HG03095 (cell line): ENCODE data around the gene RHOF.
A peak's percentile ranks its signal among the peaks of the same experiment; 100 is the strongest.
"Not testable (repeated sequence)": the region's sequence is repeated elsewhere in the genome, so short reads cannot be mapped to it uniquely, and the experiment has no call there.

Experiments used
- ATAC-seq: cut with Tn5 transposase; IDR thresholded peaks from one replicate; pipeline ENCODE4 v1.9.1; 2021; ENCODE audit warnings: moderate library complexity; ENCODE audit not compliant: unreplicated experiment

The RHOF gene

DNA sequence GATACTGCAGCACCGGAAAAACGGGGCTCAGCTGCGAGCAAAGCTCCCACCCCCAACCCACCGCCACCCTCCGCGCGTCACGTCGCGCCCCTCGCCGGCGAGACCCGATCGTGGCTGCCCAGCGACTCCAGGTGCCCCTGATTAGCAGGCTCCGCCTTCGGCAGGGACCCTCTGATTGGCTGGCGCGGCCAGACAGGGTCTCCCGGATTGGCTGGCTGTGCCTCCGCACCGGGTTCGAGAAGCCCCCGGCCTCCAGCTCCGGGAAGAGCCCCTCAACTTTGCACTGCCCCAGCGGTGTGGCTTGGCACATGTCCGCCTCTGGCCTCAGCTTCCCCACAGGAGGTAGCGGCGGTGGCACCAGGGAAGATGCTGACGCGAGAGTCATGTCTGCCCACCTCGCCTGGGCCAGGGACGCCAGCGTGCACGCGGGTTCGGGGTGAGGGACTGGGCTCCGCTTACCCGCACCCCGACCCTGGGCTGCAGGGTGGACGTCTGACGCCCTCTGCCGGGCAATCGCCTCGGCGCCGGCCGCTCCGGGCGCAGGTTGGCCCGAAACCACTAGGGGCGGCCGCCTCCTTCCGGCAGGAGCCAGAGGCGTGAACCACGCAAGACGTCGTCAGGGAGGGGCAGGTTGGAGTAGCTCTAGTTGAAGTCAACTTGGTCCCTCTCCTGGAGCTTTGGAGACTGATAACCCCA, 498 bp upstream of the RHOF start:
- ATAC-seq = peak; percentile 42

DNA sequence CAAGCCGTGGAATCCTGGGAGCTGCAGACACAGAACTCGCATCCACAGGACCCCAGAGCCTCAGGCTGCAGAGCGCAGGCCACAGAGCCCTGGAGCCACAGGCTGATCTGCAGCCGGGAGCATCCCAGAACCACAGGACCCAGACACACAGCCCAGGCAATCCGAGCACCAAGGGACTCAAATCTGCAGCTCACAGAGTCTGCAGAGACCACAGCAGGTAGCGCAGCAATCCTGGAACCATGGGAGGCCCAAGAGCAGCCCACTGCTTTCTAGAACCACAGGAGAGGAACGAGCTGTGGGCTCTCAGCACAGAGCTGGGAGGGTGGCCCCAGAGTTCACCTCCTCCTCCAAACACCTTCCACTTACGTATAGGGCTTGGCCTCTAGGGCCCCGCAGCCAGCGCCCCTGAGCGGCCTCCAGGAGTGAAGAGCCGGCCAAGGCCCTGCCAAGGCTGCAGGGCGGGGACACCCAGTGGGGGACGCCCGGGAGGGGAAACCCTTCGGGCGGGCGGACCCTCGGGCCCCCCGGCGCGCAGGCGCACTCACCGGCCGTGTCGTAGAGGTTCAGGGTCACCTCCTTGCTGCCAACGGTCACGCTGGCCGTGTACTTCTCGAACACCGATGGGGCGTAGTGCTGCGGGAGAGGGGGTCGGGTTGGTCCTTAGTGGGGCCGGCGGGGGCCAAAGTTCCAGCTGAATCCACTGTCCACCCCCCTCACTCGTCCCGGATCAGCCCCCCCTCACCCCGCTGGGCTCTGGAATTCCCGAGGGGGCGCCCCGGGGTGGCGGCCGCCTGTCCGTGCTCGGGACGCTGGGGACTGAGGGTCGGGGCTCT, 665 bp downstream of the RHOF start:
- no peak for ATAC-seq

DNA sequence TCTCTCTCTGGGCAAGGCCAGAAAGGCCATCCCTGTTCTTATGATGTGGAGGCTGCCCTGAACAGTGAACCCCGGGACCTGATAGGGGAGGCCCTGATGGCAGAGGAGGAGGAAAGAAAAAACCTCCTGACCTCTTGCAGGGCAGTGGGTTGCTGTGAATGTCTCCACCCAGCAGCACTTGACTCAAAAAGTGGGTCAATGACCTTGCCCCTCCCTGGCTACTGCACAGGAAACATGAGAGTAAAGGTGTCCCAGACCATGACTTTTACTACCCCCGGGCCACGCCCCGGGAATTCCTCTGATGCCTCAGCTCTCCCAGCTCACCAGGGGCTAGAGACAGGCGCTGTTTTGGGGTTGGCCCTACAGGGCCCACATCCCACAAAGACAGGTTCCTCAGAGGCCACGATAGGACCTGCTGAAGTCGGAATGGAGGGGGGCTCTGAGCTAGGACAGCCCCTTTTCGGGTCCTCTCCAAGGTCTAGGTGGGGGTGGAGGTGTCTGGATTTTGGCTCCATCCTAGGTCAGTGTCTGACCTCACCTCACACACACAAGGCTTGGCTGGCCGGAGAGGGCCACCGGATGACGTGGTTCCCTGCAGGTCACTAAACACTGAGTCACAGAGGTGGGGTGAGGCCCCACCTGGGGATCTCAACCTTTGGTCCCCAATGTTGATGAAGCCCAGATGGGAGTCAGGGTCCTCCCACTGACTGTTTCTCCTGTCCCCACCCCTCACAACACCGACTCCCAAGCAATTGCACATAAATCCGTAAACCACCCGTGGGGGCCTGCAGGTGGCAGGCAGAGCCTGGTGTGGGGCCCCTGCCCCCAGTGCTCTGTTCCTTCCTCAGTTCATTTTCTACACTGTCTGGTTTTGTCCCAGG, 1.6 kb downstream of the RHOF start:
- no peak for ATAC-seq

GRCh38 chr12:121790785-121791184, 2.7 kb downstream of the RHOF start:
- ATAC-seq = not testable (repeated sequence)

DNA sequence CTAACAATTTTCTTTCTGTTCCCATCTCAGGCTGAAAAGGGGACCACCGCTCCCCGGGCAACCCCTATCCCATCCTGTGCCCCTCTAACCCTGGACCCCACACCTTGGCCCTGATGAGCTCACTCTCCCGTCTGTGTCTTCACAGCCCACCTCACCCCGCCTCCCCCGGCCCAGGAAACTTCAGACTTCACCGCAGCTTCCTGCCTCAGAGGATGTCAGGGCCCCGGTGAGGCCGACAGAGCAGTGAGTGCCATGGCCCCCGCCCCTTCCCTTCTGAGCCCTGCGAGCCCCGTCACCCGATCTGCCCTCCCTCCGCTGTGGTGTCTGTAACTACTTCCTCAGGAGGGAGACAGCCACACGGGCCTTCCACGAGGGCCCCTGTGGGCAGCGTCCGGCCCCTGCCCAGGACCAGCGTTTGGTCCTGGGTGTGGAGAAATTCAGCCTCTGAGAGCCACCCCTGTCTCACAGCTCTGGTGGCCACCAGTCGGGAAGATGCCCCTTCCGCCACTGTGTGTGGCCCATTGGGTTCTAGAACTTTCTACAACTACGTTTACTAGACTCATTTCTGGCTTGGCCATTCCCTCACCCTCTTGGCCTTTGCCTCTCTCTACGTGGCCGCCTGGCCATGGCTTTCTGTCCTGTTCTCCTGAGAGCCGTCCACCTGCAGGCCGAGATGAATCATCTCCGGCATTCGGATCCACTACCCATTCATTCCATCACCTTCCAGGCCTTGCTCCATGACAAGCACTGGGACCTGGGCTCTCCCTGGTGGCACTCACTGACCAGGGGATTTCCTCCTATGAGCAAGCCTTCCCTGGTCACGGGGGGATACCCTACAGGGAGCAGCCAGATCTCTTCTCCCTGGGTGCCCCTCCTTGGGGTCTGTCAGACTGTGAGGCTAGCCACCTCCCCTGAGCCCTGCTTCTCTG, 3.4 kb downstream of the RHOF start:
- ATAC-seq = peak; percentile 39

DNA sequence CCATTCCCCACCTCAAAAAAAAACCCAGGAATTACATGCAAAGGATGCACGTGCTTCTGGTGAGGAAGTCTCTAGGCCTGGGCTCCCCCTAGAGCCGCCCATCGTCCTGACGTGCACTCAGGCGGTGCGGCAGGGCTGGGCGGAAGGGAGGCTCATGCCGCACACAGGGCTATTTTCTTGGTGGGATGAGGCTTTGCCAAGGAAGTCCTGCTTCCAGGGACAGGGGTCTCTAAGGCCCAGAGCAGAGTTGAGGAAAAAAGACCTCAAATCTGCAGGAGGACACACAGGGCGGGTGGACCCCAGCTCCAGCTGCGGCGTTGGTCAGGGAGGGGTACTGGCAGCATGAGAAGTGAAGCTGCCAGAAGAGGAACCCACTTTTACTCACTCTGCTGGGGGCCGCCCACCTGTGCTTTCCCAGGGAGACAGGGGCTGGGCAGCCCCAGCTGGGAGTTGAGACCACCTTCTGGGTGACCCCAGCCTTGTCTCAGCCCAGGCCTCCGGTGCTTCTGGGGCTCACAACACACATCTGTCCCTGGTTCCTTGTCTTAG, 4.2 kb downstream of the RHOF start:
- no peak for ATAC-seq

GRCh38 chr12:121788176-121788818, 5.2 kb downstream of the RHOF start:
- ATAC-seq = no peak

GRCh38 chr12:121787063-121788025, 6.1 kb downstream of the RHOF start:
- ATAC-seq = no peak

DNA sequence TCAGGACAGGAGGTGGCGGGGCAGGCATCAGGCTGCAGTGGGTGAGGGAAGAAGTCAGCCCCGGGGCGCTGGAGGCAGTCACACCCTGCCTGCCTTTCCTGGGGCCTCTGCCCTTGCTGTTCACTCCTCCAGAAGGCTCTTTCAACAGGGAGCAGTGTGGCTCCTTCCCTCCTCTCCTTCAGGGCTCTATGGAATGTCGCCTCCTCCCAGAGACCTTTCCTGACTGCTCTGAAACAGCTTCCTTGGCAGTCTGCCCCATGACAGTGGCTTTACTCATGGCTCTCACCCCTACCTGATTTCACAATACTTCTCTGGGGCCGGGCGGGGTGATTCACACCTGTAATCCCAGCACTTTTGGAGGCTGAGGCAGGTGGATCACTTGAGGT, 7.1 kb downstream of the RHOF start:
- ATAC-seq = no peak

DNA sequence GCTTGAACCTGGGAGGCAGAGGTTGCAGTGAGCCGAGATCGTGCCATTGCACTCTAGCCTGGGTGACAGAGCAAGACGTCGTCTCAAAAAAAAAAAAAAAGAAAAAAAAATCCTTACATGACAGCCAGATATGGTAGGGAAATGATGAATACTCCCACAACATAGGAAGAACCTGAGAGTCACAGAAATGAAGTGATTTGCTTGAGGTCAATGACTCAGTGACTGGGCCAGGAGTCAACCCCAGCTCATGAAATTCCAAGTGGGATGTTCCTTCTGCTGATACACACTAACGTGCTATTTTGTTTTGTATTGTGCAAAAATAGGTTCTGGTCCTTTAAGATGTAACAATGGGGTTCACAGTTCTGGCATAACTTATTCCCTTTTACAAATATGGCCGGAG, 9.0 kb downstream of the RHOF start:
- no peak for ATAC-seq

GRCh38 chr12:121783766-121784165, 9.7 kb downstream of the RHOF start:
- no peak for ATAC-seq

DNA sequence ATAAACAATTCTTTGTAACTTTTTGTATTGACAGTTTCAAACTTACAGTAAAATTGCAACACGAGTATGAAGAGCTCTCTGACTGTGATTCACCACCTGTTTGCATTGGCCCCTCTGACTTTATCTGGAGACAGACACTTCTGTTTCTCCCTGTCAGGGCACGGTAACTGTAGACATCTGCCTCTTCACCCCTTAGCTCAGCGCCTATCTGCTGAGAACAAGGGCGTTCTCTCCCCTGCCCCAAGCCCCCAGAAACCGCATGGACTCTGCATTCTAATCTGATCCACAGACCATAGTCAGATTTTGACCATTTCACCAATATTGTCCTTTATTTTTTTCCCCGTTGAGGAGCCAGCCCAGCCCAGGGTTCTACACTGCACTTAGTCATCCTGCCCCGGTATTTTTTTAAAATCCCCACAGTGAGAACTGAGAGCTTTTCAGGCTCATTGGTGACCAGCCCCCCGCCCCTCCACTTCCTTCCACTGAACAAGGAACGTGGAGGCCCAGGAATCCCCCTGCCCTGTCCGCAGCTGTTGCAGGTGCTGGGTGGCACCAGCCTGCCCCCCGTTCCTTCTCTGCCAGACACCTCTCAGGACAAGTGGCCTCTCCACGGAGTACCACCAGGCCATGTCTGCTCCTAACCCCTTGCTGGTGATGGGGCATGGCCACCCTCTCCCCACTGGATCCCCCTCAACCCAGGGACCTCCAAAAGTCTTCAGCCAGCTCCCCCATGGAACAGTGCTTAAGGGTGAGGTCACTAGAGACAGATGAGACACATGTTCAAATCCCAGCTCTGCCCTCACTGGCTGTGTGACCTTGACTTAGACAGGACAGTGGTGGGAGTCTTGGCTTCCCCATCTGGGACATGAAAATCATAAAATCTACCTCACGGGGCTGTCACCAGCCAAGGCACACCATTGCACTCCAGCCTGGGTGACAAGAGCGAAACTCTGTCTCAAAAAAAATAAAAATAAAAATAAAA, 11.2 kb downstream of the RHOF start:
- ATAC-seq = peak; percentile 47

GRCh38 chr12:121781484-121781997, 11.9 kb downstream of the RHOF start:
- peak; percentile 4 for ATAC-seq

GRCh38 chr12:121780429-121780828, 13.1 kb downstream of the RHOF start:
- ATAC-seq = no peak

GRCh38 chr12:121779422-121779895, 14.0 kb downstream of the RHOF start:
- no peak for ATAC-seq

DNA sequence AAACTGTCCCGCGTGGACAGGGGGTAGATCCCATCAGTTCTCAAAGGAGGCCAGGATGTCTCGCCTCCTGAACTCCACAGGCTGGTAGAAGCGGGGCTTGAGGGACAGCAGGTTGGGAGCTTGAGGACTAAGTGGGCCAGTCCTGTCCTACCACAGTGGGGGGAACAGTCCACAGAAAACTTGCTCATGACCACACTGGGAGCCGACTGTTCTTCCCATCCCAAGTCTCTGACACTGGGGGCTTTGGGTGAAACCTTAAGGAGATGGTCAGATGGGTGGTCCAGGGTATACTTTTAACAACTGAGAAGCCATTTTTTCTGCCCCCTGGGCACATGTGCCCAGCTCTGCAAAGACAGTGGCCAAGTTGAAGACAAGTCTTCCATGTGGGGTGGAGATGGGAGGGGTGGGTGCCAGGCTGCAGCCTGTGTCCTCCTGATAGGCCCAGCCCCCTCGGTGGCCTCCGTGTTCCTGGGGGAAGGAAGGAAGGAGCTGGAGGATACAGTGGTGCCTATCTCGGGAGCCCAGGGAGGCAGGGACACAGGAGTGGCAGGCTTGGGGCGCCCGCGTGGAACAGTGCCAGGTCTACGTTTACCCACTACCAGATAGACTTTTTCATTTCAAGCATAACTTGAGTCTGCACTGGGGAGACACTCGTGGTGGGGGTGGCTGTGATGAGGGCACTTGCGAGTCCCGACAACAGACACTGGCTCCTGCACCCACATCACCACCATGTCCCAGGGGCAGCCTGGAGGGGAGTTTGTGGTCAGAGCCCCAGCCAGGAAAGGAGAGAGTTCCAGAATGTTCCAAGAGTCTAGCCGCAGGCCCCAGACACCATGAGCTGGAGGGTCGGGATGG, 14.7 kb downstream of the RHOF start:
- ATAC-seq = no peak
